Panc1 (cell line): ENCODE measurements around the gene CDK12. TPM values are rescaled to one million over a fixed set of nuclear protein-coding genes. Genes with fewer than 3 reads are reported as not detected.

ENCODE experiments used
- ATAC-seq: fragments of 200-7000 bp; cut with Tn5 transposase; 2 replicates; pipeline ENCODE4 v1.9.1; 2020; ENCODE audit warnings: mild to moderate bottlenecking, moderate library complexity
- BruUV-seq: library from RNA; stranded (reverse); fragments of 400-500 nt; replicated peaks from 2 replicates; lab custom pipeline; 2021; lab: Mats Ljungman, UMichigan
- CTCF ChIA-PET: fragments of 300-600 bp; sonication (Branson Sonifier 250); formaldehyde crosslinking; loops from one replicate; lab custom pipeline; 2022; ENCODE audit warnings: antibody characterized with exemption; lab: Charles Lee
- POLR2A ChIA-PET: fragments of 300-600 bp; sonication (Branson Sonifier 250); formaldehyde crosslinking; loops from one replicate; lab custom pipeline; 2022; ENCODE audit warnings: antibody characterized with exemption; lab: Charles Lee
- DNase-seq: peaks from one replicate; pipeline ENCODE4 v3.0.0-alpha.2; 2010; ENCODE audit warnings: low read depth, low spot score
- H3K27ac ChIP-seq: 2 replicates; pipeline ENCODE4 v1.5.1; 2011; ENCODE audit warnings: mild to moderate bottlenecking, low read length, inconsistent platforms
- H3K27me3 ChIP-seq: fragments of 200-500 bp; sonication (Bioruptor generic); 2 replicates; pipeline ENCODE4 v1.6.0; 2014; ENCODE audit warnings: low read length, inconsistent platforms; ENCODE audit not compliant: control insufficient read depth, insufficient read depth
- H3K36me3 ChIP-seq: fragments of 200-500 bp; sonication (Bioruptor generic); 2 replicates; pipeline ENCODE4 v1.5.1; 2014; ENCODE audit warnings: inconsistent platforms, mild to moderate bottlenecking, low read length, moderate library complexity; ENCODE audit not compliant: control insufficient read depth, insufficient read depth
- H3K4me1 ChIP-seq: 2 replicates; pipeline ENCODE4 v1.5.1; 2011; ENCODE audit warnings: inconsistent platforms, mild to moderate bottlenecking, low read length, moderate library complexity; ENCODE audit not compliant: control insufficient read depth, insufficient read depth
- H3K4me3 ChIP-seq, 2 experiments: 2 replicates each; pipeline ENCODE4 v1.5.1; 2011 to 2012; ENCODE audit warnings: low read depth in 2 of 2, low read length in 2 of 2, mild to moderate bottlenecking in 2 of 2, inconsistent platforms in 1 of 2, moderate library complexity in 1 of 2
- H3K9me3 ChIP-seq: fragments of 200-500 bp; sonication (Bioruptor generic); 2 replicates; pipeline ENCODE4 v1.5.1; 2014; ENCODE audit warnings: low read depth, mild to moderate bottlenecking, inconsistent platforms, low read length, moderate library complexity; ENCODE audit not compliant: control insufficient read depth, insufficient read depth
- CTCF ChIP-seq: fragments of 450-650 bp; IDR thresholded peaks from 2 replicates; pipeline ENCODE4 v1.5.1; 2017; ENCODE audit warnings: mild to moderate bottlenecking
- POLR2AphosphoS5 ChIP-seq: IDR thresholded peaks from 2 replicates; pipeline ENCODE4 v1.6.1; 2012; ENCODE audit warnings: mild to moderate bottlenecking, low read depth, low read length, moderate library complexity
- REST ChIP-seq, 2 experiments: IDR thresholded peaks; 2 replicates each; pipeline ENCODE4 v1.6.1; 2011 to 2012; ENCODE audit warnings: low read depth in 2 of 2, control low read depth in 1 of 2, low read length in 1 of 2, mild to moderate bottlenecking in 1 of 2, moderate library complexity in 1 of 2; ENCODE audit not compliant: insufficient read depth in 1 of 2
- SIN3A ChIP-seq: IDR thresholded peaks from 2 replicates; pipeline ENCODE4 v1.6.1; 2012; ENCODE audit warnings: low read depth, mild to moderate bottlenecking, low read length, moderate library complexity, borderline replicate concordance; ENCODE audit not compliant: insufficient read depth
- TCF7L2 ChIP-seq: IDR thresholded peaks from 2 replicates; pipeline ENCODE4 v1.6.1; 2011; ENCODE audit warnings: mild to moderate bottlenecking, low read depth, low read length, inconsistent platforms
- in situ Hi-C: cut with HindIII; loops from 2 replicates; pipeline ENCODE4 v1.10.0; 2016; ENCODE audit warnings: low sequenced_read_pairs, low pct_unique_long_range_greater_than_20kb
- intact Hi-C: fragments of 100-400 bp; cut with micrococcal nuclease; formaldehyde crosslinking; loops from one replicate; pipeline ENCODE4 v1.10.0; 2022; ENCODE audit not compliant: unreplicated experiment
- total RNA-seq: library from RNA; stranded (reverse); gene quantifications from one replicate; pipeline ENCODE4 v1.2.1, GENCODE V29; 2021; ENCODE audit not compliant: unreplicated experiment

The CDK12 gene
- total RNA-seq, 1 experiment from 2014 or later, result 57.8 TPM

GRCh38 chr17:39555368-39555767, 94.1 kb downstream of the CDK12 start:
- TF ChIP-seq SIN3A (no peak), POLR2AphosphoS5 (no peak), TCF7L2 (no peak), REST (IDR thresholded peaks at IDR 0.05; ENCODE audit: insufficient read depth in 1 of 2, low read depth in 2 of 2, low read length in 1 of 2) (no peak)
- in situ Hi-C loops (no loop called here), intact Hi-C loops (no loop called here)
- ChIA-PET POLR2A (no interaction called here), CTCF (interaction anchor here (0.9 kb wide), 1 partner anchor 66 kb away, joined by 3 read pairs; no protein-coding TSS in a partner anchor)
- no TSS peak for BruUV-seq
- Histone ChIP-seq H3K4me3 (no peak overlapping the region), H3K27me3 (no peaks in the 10 kb centered on the region), H3K9me3 (no peaks in the 10 kb centered on the region), H3K36me3 (no peaks in the 10 kb centered on the region), H3K4me1 (no peaks in the 10 kb centered on the region), H3K27ac (no peak overlapping the region)
- DNase-seq (no peak), ATAC-seq (no peak)

GRCh38 chr17:39556423-39556822, 95.1 kb downstream of the CDK12 start:
- Histone ChIP-seq H3K4me3 (no peak overlapping the region), H3K27me3 (no peaks in the 10 kb centered on the region), H3K4me1 (no peaks in the 10 kb centered on the region), H3K27ac (no peak overlapping the region), H3K36me3 (no peaks in the 10 kb centered on the region), H3K9me3 (no peaks in the 10 kb centered on the region)
- ATAC-seq (no peak), DNase-seq (no peak)
- no peak for TF ChIP-seq SIN3A
- intact Hi-C loops (no loop called here), in situ Hi-C loops (no loop called here)
- BruUV-seq, result no TSS peak
- ChIA-PET POLR2A (no interaction called here), CTCF (no interaction called here)

- Histone ChIP-seq H3K9me3 (no peaks in the 10 kb centered on the region), H3K36me3 (no peaks in the 10 kb centered on the region), H3K27me3 (no peaks in the 10 kb centered on the region), H3K4me3 (no peak overlapping the region), H3K27ac (no peak overlapping the region), H3K4me1 (no peaks in the 10 kb centered on the region)
- BruUV-seq, result no TSS peak
- intact Hi-C loops, result no loop called here
- ChIA-PET CTCF (no interaction called here), POLR2A (no interaction called here)
- TF ChIP-seq POLR2AphosphoS5 (no peak), REST (IDR thresholded peaks at IDR 0.05; ENCODE audit: insufficient read depth in 1 of 2, low read depth in 2 of 2, low read length in 1 of 2) (no peak), TCF7L2 (no peak), CTCF (no peak), SIN3A (no peak)
- in situ Hi-C loops, result no loop called here
- ATAC-seq (no peak), DNase-seq (no peak)
These were observed 101.1 kb downstream of the CDK12 start for GRCh38 chr17:39562395-39562794.
